K562 (cell line): ENCODE data around the gene HMCN2.

ENCODE experiments used
- CEBPB ChIP-seq: fragments of 450-650 bp; IDR thresholded peaks from 2 replicates; pipeline ENCODE4 v1.6.1; 2016; ENCODE audit warnings: missing genetic modification characterization, missing compliant biosample characterization
- CTCF ChIP-seq, 3 experiments: IDR thresholded peaks in 2 of 3; conservative IDR thresholded peaks in 1 of 3; 2 replicates each; pipeline ENCODE4 v1.5.1; 2011 to 2012; ENCODE audit warnings: low read length in 3 of 3, mild to moderate bottlenecking in 3 of 3, control low read depth in 2 of 3, improper control_type of control experiment in 1 of 3, inconsistent platforms in 1 of 3, low read depth in 1 of 3, mixed read lengths in 1 of 3, moderate library complexity in 1 of 3; ENCODE audit not compliant: insufficient read depth in 2 of 3
- EP300 ChIP-seq: IDR thresholded peaks from 2 replicates; pipeline ENCODE4 v1.6.1; 2012; ENCODE audit warnings: low read length, improper control_type of control experiment
- FOXK2 ChIP-seq, 2 experiments: fragments of 450-650 bp; IDR thresholded peaks in 1 of 2; conservative IDR thresholded peaks in 1 of 2; 2 replicates each; pipeline ENCODE4 v1.6.1; 2016; ENCODE audit warnings: low read depth in 2 of 2, mild to moderate bottlenecking in 1 of 2
- JUND ChIP-seq, 2 experiments: IDR thresholded peaks; 2 replicates in 1 of 2; 3 replicates in 1 of 2; pipeline ENCODE4 v1.6.1; 2011; ENCODE audit warnings: borderline replicate concordance in 2 of 2, low read depth in 2 of 2, low read length in 2 of 2, improper control_type of control experiment in 1 of 2, missing biosample characterization in 1 of 2, missing genetic modification characterization in 1 of 2, missing genetic modification reagents in 1 of 2
- MCM7 ChIP-seq, 2 experiments: fragments of 450-650 bp; IDR thresholded peaks; 2 replicates each; pipeline ENCODE4 v1.6.1; 2016 to 2018
- MTA3 ChIP-seq: fragments of 450-650 bp; formaldehyde crosslinking; IDR thresholded peaks from 2 replicates; pipeline ENCODE4 v1.6.1; 2017; ENCODE audit warnings: mild to moderate bottlenecking, borderline replicate concordance
- NFRKB ChIP-seq: fragments of 450-650 bp; IDR thresholded peaks from 2 replicates; pipeline ENCODE4 v1.6.1; 2016; ENCODE audit warnings: low read depth
- RFX7 ChIP-seq: fragments of 250-450 bp; sonication (Bioruptor Pico); IDR thresholded peaks from 2 replicates; pipeline ENCODE4 v1.5.1; 2021; ENCODE audit warnings: mild to moderate bottlenecking
- SMAD2 ChIP-seq: fragments of 150-350 bp; IDR thresholded peaks from 2 replicates; pipeline ENCODE4 v1.6.1; 2014; ENCODE audit warnings: low read depth, mild to moderate bottlenecking, low read length
- YY1 ChIP-seq, 3 experiments: IDR thresholded peaks; 2 replicates each; pipeline ENCODE4 v1.6.1; 2011; ENCODE audit warnings: low read length in 2 of 3, mild to moderate bottlenecking in 2 of 3, moderate library complexity in 2 of 3, borderline replicate concordance in 1 of 3, control low read depth in 1 of 3, low read depth in 1 of 3; ENCODE audit not compliant: insufficient read depth in 3 of 3, insufficient replicate concordance in 2 of 3, control insufficient read depth in 1 of 3, insufficient read length in 1 of 3; ENCODE audit errors: extremely low read depth in 1 of 3
- TF ChIP-seq, protein P1 (sequence below): conservative IDR thresholded peaks from 2 replicates; pipeline ENCODE4 v1.6.1; 2011; ENCODE audit warnings: low read depth, mild to moderate bottlenecking, low read length; ENCODE audit not compliant: control insufficient read depth
- TF ChIP-seq, protein P2 (sequence below): sonication (generic); formaldehyde crosslinking; IDR thresholded peaks from 2 replicates; pipeline ENCODE4 v1.9.0; 2022; ENCODE audit warnings: mild to moderate bottlenecking, missing genetic modification reagents

- TF ChIP-seq, protein P1, sequence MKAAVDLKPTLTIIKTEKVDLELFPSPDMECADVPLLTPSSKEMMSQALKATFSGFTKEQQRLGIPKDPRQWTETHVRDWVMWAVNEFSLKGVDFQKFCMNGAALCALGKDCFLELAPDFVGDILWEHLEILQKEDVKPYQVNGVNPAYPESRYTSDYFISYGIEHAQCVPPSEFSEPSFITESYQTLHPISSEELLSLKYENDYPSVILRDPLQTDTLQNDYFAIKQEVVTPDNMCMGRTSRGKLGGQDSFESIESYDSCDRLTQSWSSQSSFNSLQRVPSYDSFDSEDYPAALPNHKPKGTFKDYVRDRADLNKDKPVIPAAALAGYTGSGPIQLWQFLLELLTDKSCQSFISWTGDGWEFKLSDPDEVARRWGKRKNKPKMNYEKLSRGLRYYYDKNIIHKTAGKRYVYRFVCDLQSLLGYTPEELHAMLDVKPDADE, result no peak
- TF ChIP-seq MTA3 (no peak), CEBPB (tag) (no peak), CTCF (IDR thresholded peaks at IDR 0.05 in 2 of 3, conservative IDR thresholded peaks at IDR 0.05 in 1 of 3; ENCODE audit: insufficient read depth in 2 of 3, low read depth in 1 of 3, low read length in 3 of 3) (no peak), YY1 (IDR thresholded peaks at IDR 0.05; ENCODE audit: borderline replicate concordance in 1 of 3, control insufficient read depth in 1 of 3, extremely low read depth in 1 of 3, insufficient read depth in 3 of 3, insufficient read length in 1 of 3, insufficient replicate concordance in 2 of 3, low read depth in 1 of 3, low read length in 2 of 3) (no peak), MCM7 (IDR thresholded peaks at IDR 0.05) (no peak), FOXK2 (conservative IDR thresholded peaks at IDR 0.05 in 1 of 2, IDR thresholded peaks at IDR 0.05 in 1 of 2; ENCODE audit: low read depth in 2 of 2) (no peak), RFX7 (CRISPR knock-in tag) (no peak), EP300 (no peak), NFRKB (no peak), SMAD2 (no peak), JUND (IDR thresholded peaks at IDR 0.05; ENCODE audit: borderline replicate concordance, low read depth, low read length) (no peak), JUND (tag; IDR thresholded peaks at IDR 0.05; ENCODE audit: borderline replicate concordance, low read depth, low read length) (no peak)
- TF ChIP-seq, protein P2, sequence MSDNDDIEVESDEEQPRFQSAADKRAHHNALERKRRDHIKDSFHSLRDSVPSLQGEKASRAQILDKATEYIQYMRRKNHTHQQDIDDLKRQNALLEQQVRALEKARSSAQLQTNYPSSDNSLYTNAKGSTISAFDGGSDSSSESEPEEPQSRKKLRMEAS (CRISPR knock-in tag), result no peak
Measured at GRCh38 chr9:130362691-130363090, 97.1 kb downstream of the HMCN2 start.
